GM18870 (cell line): Measurements from ENCODE around the gene BANF1.
"Not testable (repeated sequence)": the region's sequence is repeated elsewhere in the genome, so short reads cannot be mapped to it uniquely, and the experiment has no call there.

Experiments used
- ATAC-seq: cut with Tn5 transposase; IDR thresholded peaks from one replicate; pipeline ENCODE4 v1.9.1; 2021; ENCODE audit warnings: moderate library complexity; ENCODE audit not compliant: unreplicated experiment

Gene BANF1

DNA sequence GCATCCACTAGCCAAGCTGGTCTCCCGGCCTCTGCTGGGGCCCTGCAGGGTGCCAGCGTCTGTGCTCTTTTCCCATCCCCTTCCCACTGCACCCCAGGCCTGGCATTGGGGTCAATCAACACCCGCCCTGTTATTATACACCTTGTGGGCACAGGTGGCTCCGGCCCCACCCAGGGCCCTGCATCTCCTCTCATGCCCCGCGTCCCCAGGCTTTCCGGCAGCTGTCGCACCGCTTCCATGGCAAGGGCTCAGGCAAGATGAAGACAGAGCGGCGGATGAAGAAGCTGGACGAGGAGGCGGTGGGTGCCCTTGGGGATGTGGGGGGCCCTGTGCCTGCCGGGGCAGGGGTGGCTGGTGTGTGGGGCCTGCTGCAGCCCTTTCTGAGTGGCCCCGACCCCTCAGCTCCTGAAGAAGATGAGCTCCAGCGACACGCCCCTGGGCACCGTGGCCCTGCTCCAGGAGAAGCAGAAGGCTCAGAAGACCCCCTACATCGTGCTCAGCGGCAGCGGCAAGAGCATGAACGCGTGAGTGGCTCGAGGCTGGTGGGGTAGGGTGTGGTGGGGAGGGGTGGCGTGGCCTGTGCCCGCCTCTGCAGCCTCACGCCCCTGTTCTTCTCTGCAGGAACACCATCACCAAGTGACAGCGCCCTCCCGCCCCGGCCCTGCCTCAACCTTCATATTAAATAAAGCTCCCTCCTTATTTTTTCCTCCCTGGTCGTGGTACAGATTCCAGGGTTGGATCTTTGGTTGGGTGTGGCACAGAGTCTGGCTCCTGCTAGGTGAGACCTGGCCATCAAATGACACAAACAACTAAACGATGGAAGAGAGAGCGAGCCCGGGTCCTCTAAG is 23.7 kb upstream of the BANF1 start:
- ATAC-seq = no peak

DNA sequence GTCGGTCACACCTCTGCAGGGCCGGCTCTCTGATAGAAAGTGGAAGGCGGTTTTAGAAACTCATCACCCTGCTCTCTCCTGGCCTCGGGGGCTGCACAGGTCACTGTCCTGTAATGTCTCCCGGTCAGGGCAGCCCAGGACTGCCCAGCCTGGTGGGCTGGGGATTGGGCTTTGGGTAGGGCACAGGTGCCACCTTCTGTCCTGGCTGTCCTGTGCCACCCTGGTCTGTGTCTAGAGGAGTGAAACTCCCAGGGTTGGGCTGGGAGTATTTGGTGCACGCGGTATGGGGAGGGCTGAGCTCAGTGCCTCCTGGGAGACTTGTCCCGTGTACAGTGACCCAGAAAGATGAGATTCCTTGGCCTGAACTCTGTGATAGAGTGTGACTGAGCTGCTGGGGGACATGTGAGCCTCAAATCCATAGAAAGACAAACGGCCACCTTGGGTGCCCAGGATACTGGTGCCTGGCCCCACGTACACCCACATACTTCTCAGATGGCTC is 23.0 kb upstream of the BANF1 start:
- no peak for ATAC-seq

DNA sequence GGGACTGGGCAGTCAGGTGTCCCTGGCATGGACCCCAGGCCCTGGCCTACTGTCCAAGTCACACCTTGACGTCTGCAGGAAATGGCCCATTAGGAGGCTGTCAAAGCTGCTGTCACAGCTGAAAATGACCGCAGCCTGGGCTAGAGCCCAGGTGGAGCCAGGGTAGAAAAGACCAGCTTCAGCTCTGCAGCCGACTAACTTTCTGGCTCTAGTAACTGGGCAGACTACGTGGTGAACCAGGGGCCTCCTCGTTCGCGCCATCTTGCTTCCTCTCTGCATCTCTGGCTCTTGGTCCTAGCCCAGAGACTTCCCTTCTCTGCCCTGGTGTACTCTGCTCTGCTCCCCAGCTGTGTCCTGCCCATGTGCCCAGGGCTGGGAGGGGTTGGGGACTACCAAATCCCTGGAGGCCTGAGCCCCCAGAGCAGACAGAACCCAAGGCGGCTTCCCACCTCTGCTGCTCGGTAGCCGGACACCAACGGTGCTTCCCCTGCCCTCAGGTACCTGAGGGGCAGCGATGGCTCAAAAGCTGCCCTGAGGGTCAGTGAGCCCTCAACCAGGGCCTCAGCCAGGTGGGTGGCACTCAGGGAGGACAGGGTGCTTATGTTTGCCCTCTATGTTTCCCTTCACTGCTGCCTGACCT is 21.1 kb upstream of the BANF1 start:
- ATAC-seq = no peak

DNA sequence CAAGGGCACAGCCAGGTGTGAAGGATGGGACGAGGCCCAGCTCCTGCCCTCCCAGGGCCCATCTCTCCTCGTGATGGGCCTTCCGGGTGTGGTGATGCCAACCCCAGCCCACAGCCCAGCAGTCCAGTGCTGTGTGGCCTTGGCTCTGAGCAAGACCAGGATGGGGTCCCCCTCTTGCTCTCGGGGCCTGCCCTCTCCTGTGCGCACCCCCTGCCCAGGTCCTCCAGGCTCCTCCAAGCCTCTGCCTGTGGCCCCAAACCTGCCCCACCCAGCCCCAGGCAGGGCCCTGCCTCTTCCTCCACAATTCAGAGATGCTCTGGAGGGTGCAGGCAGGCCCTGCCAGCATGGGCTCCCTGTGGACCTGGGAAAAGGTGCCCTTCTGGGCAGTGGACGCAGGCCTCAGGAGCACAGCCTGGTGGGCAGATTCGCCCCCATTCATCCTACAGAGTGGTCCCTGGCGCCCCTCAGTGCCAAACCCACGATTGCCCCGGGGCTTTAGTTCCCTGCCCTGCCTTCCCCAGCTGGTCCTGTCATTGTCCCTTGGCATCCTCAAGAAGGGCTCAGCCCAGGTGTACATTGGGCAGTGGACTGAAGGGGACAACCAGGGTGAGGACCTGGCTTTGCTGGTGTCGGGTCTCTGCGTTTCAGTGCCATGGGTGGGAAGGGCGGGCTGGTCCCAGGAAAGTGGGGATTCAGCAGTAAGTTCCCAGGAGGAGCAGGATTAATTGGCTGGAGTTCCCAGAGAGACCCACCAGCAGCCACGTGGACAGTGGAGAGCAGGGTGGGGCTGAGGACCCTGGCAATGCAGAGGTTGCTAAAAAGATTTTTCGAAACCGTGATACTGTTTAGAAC is 20.1 kb upstream of the BANF1 start:
- ATAC-seq = no peak

DNA sequence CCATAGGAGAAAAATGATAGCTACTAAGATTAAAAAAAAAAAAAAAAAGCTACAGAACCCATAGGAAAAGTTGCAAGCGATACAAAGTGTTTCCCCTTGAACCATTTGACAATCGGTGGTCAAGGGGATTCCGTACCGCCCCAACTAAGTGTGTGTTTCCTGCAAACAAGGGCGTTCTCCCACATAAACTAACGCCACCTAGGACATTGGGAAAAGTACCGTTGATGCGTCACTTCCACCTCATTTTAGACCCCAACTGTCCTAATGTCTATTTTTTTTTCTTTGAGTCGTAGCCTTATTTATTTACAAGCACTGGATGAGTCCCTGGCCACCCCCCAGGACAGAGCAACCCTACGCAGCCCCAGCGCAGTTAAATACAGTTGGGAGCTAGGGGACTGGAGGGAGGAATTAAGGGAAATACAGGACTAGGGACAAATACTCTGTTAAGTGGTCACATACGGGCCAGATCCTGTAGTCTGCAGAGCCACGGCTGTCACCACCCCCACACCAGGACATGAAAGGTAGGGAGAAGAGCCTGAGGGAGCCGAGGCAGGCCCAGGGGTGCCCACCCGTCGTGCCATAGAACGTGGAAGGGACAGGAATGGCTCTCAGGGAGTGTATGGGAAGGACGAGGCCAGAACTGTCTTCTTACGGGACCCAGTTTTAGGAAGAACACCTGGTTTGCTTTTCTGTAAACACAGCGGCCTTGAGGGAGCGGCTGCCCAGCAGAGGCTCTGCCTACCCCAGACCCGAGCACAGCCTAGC is 19.3 kb upstream of the BANF1 start:
- no peak for ATAC-seq

DNA sequence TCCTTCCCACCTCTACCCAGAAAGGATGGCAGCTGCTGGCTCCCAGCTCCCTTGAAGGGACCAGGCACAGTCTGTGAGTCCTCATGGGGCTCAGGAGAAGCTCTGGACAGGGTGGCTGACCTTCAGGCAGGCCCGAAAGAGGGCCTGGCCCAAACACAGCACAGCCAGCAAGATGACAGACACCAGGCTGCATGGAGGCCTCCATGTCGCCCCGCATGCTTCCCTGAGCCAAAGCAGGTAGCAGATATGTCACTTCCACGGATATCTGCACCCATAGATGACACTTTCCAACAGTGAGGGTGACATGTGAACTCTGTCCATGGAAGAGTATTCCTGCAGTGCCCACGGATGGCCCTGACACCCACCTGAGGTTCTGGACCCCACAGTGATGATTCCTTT is 18.7 kb upstream of the BANF1 start:
- ATAC-seq = no peak

DNA sequence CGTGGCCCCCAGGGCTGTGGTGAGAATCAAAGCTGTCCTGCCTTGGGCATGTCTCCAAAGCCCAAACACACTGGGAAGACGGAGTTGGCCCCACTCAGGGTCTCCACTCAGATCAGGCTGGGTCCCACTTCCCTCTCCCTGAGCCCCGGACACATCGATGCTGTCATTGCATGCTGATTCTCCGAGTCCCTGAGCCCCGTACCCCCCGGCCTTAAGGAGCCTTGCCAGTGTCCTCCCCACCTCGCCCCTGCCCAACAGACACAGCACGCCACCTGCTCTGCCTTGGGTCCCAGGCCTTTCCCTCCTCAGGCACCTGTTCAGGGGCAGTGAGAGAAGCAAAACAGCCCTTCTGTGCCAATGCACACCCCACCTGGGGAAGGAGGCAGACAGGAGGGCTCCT is 15.0 kb upstream of the BANF1 start:
- ATAC-seq = no peak

DNA sequence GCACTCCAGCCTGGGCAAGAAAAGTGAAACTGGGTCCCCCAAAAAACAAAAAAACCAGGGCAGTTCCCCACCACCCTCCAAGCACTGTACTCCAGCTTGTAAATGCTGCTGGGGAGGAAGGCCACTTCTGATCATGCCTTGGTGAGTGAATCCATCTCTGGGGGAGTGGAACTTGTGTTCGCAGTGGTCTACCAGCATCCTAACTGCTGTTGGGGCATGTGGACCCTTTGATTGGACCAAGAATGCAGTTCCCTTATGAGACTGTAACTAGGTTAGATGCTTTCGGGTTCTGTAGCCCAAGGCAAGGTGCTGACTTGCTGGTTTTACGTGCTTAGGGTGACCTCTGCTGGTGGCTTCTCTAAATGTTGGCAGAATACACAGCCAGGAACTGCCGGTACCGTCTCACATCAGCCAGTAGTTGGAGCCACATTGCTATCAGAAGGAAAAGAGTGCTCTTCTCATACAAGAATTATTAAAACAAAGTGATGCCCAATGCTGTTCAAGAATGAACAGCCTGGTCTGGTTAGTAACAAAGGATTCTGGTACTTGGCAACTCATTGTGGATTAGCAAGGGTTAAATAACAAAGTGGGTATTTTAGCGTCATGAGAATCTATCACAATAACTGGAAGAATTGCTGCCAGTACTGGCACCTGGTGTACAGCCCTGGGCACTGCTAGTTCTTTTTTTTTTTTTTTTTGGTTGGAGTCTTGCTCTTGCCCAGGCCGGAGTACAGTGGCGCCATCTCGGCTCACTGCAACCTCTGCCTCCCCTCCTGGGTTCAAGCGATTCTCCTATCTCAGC is 13.3 kb upstream of the BANF1 start:
- peak; percentile 61 for ATAC-seq

DNA sequence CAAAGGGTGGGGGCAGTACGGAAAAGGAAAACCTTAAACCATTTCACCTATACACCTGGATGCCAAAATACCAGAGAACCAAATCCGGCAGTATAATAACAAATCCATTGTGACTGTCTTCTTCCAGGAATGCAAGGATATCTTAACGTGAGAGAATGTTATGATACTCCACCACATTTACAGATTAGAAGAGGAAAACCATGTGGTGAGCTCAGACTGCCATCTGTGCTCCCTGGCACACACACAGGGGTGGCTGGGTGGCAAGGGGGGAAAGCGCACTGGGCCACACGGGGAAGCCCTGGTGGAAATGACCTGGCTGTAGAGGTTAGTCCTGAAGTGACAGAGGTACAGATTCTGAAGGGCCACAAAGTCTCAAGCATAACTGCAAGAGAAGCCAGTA is 10.2 kb upstream of the BANF1 start:
- ATAC-seq = no peak

DNA sequence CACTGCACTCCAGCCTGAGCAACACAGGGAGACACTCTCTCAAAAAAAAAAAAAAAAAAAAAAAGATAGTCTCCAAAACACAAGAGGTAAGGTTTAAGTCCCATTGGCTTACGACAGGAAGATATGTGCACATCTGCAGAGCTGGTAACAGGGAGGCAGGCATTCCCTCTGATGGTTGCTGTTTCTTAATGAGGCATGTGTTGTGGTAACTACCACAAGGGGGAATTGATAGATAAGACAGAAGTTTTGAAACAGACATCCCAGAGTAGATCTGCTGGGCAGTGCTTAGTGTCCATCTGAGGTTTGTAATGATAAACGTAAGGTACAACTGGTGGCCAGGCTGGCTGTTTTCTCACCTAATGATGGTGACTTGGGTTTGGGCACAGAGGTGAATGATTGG is 5.0 kb upstream of the BANF1 start:
- no peak for ATAC-seq

DNA sequence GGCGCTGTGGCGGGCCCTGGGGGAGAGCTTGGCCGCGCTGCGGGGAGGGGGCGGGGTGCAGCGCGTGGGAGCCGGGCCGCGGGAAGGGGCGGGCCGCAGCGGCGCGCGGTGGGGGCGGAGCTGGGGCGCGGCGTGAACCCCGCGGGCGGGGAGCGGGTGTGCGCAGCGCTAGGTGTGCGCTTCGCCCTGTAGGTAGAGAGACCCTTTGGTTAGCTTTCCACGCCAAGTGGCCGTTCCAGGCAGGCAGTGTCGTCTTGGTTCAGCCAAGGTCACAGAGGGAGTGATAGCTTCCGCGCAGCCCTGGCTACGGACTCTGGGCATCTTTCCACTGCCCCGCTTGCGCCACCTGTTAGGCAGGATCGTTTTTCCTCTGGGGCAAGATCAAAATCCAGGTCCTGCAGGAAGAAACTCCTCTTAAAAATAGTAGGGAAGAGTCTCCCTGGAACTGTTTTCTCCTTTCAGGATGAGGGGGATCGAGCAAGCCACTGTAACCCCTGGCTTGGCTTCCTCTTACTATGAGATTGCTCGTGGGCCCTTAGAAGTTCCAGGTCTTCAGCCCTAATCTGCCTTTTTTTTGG is 434 bp downstream of the BANF1 start:
- ATAC-seq = peak; percentile 2

DNA sequence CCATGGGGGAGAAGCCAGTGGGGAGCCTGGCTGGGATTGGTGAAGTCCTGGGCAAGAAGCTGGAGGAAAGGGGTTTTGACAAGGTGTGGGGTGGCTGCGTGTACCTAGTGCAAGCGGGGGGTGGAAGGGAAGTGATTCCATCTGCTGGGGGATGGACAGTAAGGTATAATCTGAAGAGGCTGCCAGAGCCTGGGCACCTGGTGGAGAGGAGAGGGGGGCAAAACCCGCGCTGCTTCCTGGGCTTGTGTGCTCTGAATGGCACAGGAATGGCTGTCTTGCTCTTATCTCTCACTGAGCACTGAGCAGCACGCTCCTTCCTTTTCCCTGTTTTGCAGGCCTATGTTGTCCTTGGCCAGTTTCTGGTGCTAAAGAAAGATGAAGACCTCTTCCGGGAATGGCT is 988 bp downstream of the BANF1 start:
- no peak for ATAC-seq

DNA sequence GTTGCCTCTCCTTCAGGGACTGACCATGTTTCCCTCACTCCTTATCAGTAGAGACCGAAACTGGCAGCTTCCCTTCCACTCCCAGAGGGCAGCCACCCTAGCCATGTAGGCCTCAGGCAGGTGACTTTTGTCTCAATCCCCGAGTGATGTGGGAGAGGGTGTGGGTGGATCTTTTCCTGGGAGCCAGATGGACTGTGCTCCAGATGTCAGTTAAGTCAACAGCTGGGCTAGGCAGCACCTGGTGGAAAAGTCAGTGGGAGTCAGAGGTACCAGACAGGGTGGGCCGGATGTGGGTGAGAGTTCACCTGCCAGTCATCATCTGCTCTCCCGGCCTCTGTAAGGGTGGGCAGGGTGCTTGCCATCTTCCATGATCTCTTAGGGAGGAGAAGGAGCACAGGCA is 1.9 kb downstream of the BANF1 start:
- ATAC-seq = no peak

DNA sequence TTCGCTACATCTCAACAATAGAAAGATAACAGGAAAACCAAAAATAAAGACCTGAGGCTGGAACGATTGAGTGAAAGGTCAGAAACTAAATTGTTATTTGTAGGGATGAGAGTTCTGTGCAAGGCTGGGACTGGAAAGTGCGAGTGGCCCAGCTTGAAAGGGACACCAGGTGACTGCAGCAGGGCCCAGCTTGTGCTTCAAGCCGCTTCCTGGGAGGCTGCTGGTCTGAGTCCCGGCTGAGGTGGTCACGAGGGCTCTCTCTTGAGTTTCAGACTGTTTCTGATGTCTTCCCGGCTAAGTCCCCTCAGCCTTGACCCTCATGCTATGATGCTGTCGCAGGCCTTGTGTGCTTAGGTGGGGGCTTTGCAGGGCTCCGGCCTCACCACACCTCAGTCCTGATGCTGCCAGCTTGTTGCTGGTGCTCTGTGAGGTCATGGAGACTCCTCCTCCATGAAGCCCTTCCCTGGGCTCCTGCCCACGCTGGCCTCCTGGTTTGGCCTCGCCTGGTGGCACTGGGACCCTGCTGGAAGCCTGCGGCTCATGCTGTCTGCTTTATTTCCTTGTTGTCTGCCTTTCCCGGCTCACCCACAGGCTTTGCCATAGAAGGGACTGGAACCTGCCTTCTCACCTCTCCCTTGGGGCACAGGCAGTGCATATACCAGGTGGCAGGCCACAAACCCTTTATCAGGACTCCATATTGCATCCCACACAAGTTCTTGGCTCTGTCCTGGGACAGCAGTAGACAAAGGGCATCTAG is 4.0 kb downstream of the BANF1 start:
- ATAC-seq = no peak

DNA sequence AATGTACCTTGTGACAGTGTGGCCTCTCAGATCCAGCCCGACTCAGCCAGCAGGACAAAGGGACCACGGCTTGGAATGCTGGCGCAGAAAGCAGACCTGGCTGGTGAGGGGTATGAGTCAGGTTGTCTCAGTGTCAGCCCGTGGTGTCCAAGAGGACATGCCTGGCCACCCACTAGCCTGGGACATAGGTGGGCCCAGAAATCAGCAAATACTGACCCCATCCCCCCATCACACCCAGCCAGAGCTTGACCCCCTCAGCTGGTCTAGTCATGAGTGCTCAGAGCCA is 4.5 kb downstream of the BANF1 start:
- no peak for ATAC-seq

DNA sequence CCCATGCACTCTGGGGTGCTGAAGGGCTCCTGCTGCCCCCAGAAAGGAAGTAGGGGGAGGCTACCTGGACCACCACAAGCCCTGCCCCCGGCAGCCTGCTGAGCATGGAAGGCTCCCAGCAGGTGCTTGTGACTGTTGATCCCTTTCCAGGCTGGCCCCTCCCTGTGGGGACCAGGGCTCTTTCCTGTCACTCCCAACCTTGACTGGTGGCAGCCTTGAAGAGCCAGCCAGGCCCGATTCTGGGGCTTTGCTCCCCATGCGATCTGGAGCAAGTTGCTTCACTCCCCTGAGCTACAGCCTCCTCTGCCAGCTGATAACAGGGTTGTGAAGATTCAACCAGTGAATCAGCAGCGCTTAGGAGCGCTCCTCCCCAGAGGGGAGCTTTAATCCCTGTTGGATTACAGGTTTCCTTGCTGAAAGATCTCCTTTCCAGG is 4.9 kb downstream of the BANF1 start:
- no peak for ATAC-seq

DNA sequence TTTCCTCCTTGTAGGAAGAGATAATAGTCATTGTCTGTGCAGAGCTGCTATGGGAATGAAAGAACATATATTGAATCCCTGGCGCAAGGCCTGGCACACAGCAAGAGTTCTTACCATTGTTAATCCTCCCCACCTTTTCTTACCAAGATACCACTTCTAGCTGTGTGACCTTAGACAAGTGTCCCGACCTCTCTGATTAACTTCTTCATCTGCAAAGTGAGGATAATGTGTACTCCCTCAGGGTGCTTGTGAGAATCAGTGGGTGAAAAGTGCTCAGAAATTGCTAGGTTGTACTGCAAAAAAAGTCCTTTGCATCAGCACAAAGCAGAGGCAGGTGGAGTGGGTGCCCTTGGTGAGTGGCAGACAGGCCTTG is 5.8 kb downstream of the BANF1 start:
- ATAC-seq = no peak

DNA sequence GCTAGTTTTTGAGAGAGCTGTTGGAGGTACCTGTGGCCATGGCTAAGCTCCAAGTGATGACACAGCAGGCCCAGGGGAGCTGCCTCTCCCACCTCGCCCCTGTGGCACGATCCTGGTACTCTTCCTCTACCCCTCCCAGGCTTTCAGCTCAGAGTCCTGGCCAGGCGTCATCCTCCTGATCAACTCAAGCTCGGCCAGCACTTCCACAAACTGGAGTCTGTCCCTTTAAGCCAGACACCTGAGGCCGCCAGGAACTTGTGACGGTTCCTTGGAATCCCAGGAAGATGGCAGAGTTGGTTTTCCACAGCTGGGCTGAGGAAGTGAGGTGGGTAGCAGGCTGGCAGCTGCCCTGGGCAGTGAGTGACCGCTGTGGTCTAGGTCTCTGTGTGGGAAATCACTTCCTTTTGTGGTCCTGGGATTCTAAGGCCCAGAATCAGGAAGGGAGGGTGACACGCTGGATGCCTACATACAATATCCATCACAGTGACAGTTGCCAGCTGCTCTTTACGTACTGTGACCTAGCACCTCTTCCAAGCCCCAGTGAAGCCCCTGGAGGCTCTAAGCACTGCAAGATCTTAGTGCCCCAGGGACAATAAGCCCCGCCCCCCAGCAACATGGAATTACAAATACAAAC is 6.3 kb downstream of the BANF1 start:
- no peak for ATAC-seq

DNA sequence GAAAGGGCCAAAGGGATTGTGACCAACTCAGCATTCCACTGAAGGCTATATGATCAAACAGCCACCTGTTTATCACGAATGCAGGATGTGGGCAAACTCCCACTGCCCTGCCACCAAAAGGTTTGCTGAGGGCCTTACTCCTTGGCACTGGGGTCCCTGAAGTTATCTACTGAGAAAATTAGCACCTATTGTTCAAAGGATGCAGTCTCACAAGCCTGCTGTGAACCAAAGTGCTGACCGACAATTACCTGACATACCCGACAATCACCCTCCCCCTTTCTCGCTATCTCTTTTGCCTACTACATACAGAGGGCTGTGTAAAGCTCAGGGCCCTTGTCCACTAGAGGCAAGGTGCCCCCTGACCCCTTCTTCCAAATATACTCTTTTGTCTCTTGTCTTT is 7.7 kb downstream of the BANF1 start:
- not testable (repeated sequence) for ATAC-seq
